Mesendoderm (in vitro differentiated cells): ENCODE data around the gene ABCC8.

Source experiments
- DNase-seq: peaks from one replicate; pipeline ENCODE4 v3.0.0; 2013
- H2AK5ac ChIP-seq: 2 replicates; pipeline ENCODE4 v1.6.1; 2013; ENCODE audit warnings: low read length, inconsistent platforms
- H2BK120ac ChIP-seq: 2 replicates; pipeline ENCODE4 v1.6.1; 2013; ENCODE audit warnings: low read depth, mild to moderate bottlenecking, low read length, moderate library complexity, mixed read lengths
- H2BK15ac ChIP-seq: replicated peaks from 2 replicates; pipeline ENCODE4 v1.6.1; 2013; ENCODE audit warnings: low read depth, mild to moderate bottlenecking, moderate library complexity
- H2BK5ac ChIP-seq: 2 replicates; pipeline ENCODE4 v1.6.1; 2013; ENCODE audit warnings: low read length, inconsistent platforms
- H3K18ac ChIP-seq: 2 replicates; pipeline ENCODE4 v1.6.1; 2013; ENCODE audit warnings: mild to moderate bottlenecking, low read length, mixed read lengths
- H3K23ac ChIP-seq: one replicate; pipeline ENCODE4 v1.6.1; 2013; ENCODE audit warnings: low read length
- H3K27ac ChIP-seq: 2 replicates; pipeline ENCODE4 v1.5.1; 2013; ENCODE audit warnings: low read depth, mild to moderate bottlenecking, inconsistent platforms, low read length, moderate library complexity
- H3K27me3 ChIP-seq: 2 replicates; pipeline ENCODE4 v1.6.1; 2013; ENCODE audit warnings: low read length, control low read depth, mild to moderate bottlenecking, inconsistent platforms; ENCODE audit not compliant: insufficient read depth, poor library complexity
- H3K36me3 ChIP-seq: 2 replicates; pipeline ENCODE4 v1.6.1; 2013; ENCODE audit warnings: low read length, inconsistent platforms; ENCODE audit not compliant: control insufficient read depth, insufficient read depth
- H3K4ac ChIP-seq: one replicate; pipeline ENCODE4 v1.6.1; 2013; ENCODE audit warnings: low read depth, mild to moderate bottlenecking, low read length, moderate library complexity
- H3K4me1 ChIP-seq: 2 replicates; pipeline ENCODE4 v1.6.1; 2013; ENCODE audit warnings: low read depth, low read length, inconsistent platforms; ENCODE audit not compliant: control insufficient read depth
- H3K4me2 ChIP-seq: 2 replicates; pipeline ENCODE4 v1.6.1; 2013; ENCODE audit warnings: low read length
- H3K4me3 ChIP-seq: 2 replicates; pipeline ENCODE4 v1.5.1; 2013; ENCODE audit warnings: mild to moderate bottlenecking, low read length
- H3K56ac ChIP-seq: one replicate; pipeline ENCODE4 v1.6.1; 2013; ENCODE audit warnings: low read length
- H3K79me1 ChIP-seq: 2 replicates; pipeline ENCODE4 v1.6.1; 2013; ENCODE audit warnings: low read length, inconsistent platforms
- H3K79me2 ChIP-seq: 2 replicates; pipeline ENCODE4 v1.6.1; 2013; ENCODE audit warnings: mild to moderate bottlenecking, low read length; ENCODE audit not compliant: control insufficient read depth, insufficient read depth
- H3K9ac ChIP-seq: 2 replicates; pipeline ENCODE4 v1.6.1; 2013; ENCODE audit warnings: low read length, inconsistent platforms
- H4K5ac ChIP-seq: one replicate; pipeline ENCODE4 v1.6.1; 2013; ENCODE audit warnings: low read length
- H4K8ac ChIP-seq: one replicate; pipeline ENCODE4 v1.6.1; 2013; ENCODE audit warnings: low read depth, mild to moderate bottlenecking, control low read depth, low read length, moderate library complexity
- WGBS: extraction: QIAGEN DNeasy Blood & Tissue Kit; methylation state at CpG from one replicate; pipeline ENCODE4 v1.1.7; 2013; ENCODE audit warnings: low lambda C conversion rate, missing lambda C conversion rate; ENCODE audit not compliant: insufficient coverage; ENCODE audit errors: extremely low coverage; 5-methylcytosine and 5-hydroxymethylcytosine counted together

Gene ABCC8

GRCh38 chr11:17391493-17392355 lies 84.9 kb downstream of the ABCC8 start:
- no peaks in the 10 kb centered on the region for H3K27me3 ChIP-seq
- no CpG with 5 or more reads among the region's 3 CpGs for WGBS
- no peak overlapping the region for H2BK15ac ChIP-seq
- no peak overlapping the region for H3K56ac ChIP-seq
- no peak overlapping the region for H3K23ac ChIP-seq
- H2BK5ac ChIP-seq = no peak overlapping the region
- no peaks in the 10 kb centered on the region for H3K79me2 ChIP-seq
- no peaks in the 10 kb centered on the region for H3K4me1 ChIP-seq
- no peak overlapping the region for H4K8ac ChIP-seq
- H3K4ac ChIP-seq = no peak overlapping the region
- no peak overlapping the region for H3K4me3 ChIP-seq
- H3K27ac ChIP-seq = no peak overlapping the region
- H3K36me3 ChIP-seq = no peaks in the 10 kb centered on the region
- no peak overlapping the region for H3K9ac ChIP-seq
- H2AK5ac ChIP-seq = no peak overlapping the region
- no peaks in the 10 kb centered on the region for H3K79me1 ChIP-seq
- H4K5ac ChIP-seq = no peak overlapping the region
- no peak overlapping the region for H2BK120ac ChIP-seq
- DNase-seq = no peak
- no peak overlapping the region for H3K18ac ChIP-seq
- H3K4me2 ChIP-seq = no peak overlapping the region

- WGBS = no CpG with 5 or more reads among the region's 10 CpGs
- Histone ChIP-seq H2BK120ac (no peak overlapping the region), H3K36me3 (no peaks in the 10 kb centered on the region), H4K5ac (no peak overlapping the region), H3K4me2 (no peak overlapping the region), H3K4ac (no peak overlapping the region), H4K8ac (no peak overlapping the region), H2BK15ac (no peak overlapping the region), H3K23ac (no peak overlapping the region), H2BK5ac (no peak overlapping the region), H3K9ac (no peak overlapping the region), H3K56ac (no peak overlapping the region), H3K79me1 (no peaks in the 10 kb centered on the region), H2AK5ac (no peak overlapping the region), H3K18ac (no peak overlapping the region), H3K4me3 (no peak overlapping the region), H3K79me2 (no peaks in the 10 kb centered on the region), H3K27me3 (no peaks in the 10 kb centered on the region), H3K27ac (no peak overlapping the region), H3K4me1 (no peaks in the 10 kb centered on the region)
- no peak for DNase-seq
Observed at GRCh38 chr11:17389957-17390649, 86.5 kb downstream of the ABCC8 start.

GRCh38 chr11:17389211-17389956 lies 87.3 kb downstream of the ABCC8 start:
- H3K4me3 ChIP-seq = peak overlapping the region; percentile 39
- H3K56ac ChIP-seq = peak overlapping the region; percentile 89
- no peak overlapping the region for H2BK5ac ChIP-seq
- DNase-seq = peak; percentile 86
- H2BK120ac ChIP-seq = no peak overlapping the region
- no peak overlapping the region for H4K5ac ChIP-seq
- H3K79me1 ChIP-seq = no peaks in the 10 kb centered on the region
- H3K27ac ChIP-seq = no peak overlapping the region
- H3K36me3 ChIP-seq = no peaks in the 10 kb centered on the region
- no peak overlapping the region for H4K8ac ChIP-seq
- H2AK5ac ChIP-seq = no peak overlapping the region
- H3K79me2 ChIP-seq = no peaks in the 10 kb centered on the region
- H3K4me1 ChIP-seq = no peaks in the 10 kb centered on the region
- no peak overlapping the region for H3K4ac ChIP-seq
- WGBS = no CpG with 5 or more reads among the region's 55 CpGs
- no peak overlapping the region for H2BK15ac ChIP-seq
- no peaks in the 10 kb centered on the region for H3K27me3 ChIP-seq
- H3K18ac ChIP-seq = no peak overlapping the region
- peak overlapping the region; percentile 66 for H3K4me2 ChIP-seq
- no peak overlapping the region for H3K23ac ChIP-seq
- H3K9ac ChIP-seq = peak overlapping the region; percentile 64

- H3K27me3 ChIP-seq = no peaks in the 10 kb centered on the region
- no CpG with 5 or more reads among the region's 53 CpGs for WGBS
- H2BK5ac ChIP-seq = no peak within 1 kb of the TSS
- H3K79me2 ChIP-seq = no peaks in the 10 kb centered on the region
- peak within 1 kb of the TSS; percentile 89 for H3K56ac ChIP-seq
- H3K4ac ChIP-seq = no peak within 1 kb of the TSS
- no peaks in the 10 kb centered on the region for H3K36me3 ChIP-seq
- no peaks in the 10 kb centered on the region for H3K79me1 ChIP-seq
- no peaks in the 10 kb centered on the region for H3K4me1 ChIP-seq
- no peak within 1 kb of the TSS for H2AK5ac ChIP-seq
- peak within 1 kb of the TSS; percentile 64 for H3K9ac ChIP-seq
- no peak within 1 kb of the TSS for H4K8ac ChIP-seq
- peak within 1 kb of the TSS; percentile 66 for H3K4me2 ChIP-seq
- no peak within 1 kb of the TSS for H3K18ac ChIP-seq
- DNase-seq = peak; percentile 30
- no peak within 1 kb of the TSS for H3K27ac ChIP-seq
- H3K23ac ChIP-seq = no peak within 1 kb of the TSS
- no peak within 1 kb of the TSS for H2BK120ac ChIP-seq
- peak within 1 kb of the TSS; percentile 39 for H3K4me3 ChIP-seq
- H2BK15ac ChIP-seq = no peak within 1 kb of the TSS
- H4K5ac ChIP-seq = no peak within 1 kb of the TSS
Observed at GRCh38 chr11:17388609-17389210, 87.9 kb downstream of the ABCC8 start, which contains the start of gene KCNJ11. KCNJ11 (minus strand) TSS chr11:17388659; CDS start chr11:17388091, 568 bp downstream.

GRCh38 chr11:17387811-17388210 lies 88.8 kb downstream of the ABCC8 start:
- H3K56ac ChIP-seq = no peak overlapping the region
- no peak overlapping the region for H2BK120ac ChIP-seq
- H3K4me2 ChIP-seq = no peak overlapping the region
- H2BK5ac ChIP-seq = no peak overlapping the region
- no peaks in the 10 kb centered on the region for H3K27me3 ChIP-seq
- H4K8ac ChIP-seq = no peak overlapping the region
- H2BK15ac ChIP-seq = no peak overlapping the region
- no peak overlapping the region for H2AK5ac ChIP-seq
- no peaks in the 10 kb centered on the region for H3K79me2 ChIP-seq
- H3K18ac ChIP-seq = no peak overlapping the region
- no peak overlapping the region for H3K9ac ChIP-seq
- H3K27ac ChIP-seq = no peak overlapping the region
- H3K4ac ChIP-seq = no peak overlapping the region
- H4K5ac ChIP-seq = no peak overlapping the region
- no peak for DNase-seq
- WGBS = no CpG with 5 or more reads among the region's 20 CpGs
- H3K79me1 ChIP-seq = no peaks in the 10 kb centered on the region
- H3K36me3 ChIP-seq = no peaks in the 10 kb centered on the region
- H3K23ac ChIP-seq = no peak overlapping the region
- H3K4me1 ChIP-seq = no peaks in the 10 kb centered on the region
- H3K4me3 ChIP-seq = no peak overlapping the region
